Psoas muscle (tissue), 8 donors: ENCODE data around the gene MRPL28. TPM values are rescaled to one million over a fixed set of nuclear protein-coding genes. Genes with fewer than 3 reads are reported as not detected.

Experiments
- ATAC-seq, 4 donors: fragments of 200-7000 bp; cut with Tn5 transposase; one replicate each; pipeline ENCODE4 v1.9.1; 2020; ENCODE audit warnings: moderate library complexity in 3 of 4, mild to moderate bottlenecking in 2 of 4
- DNase-seq, 2 donors: peaks; one replicate each; pipeline ENCODE4 v3.0.0-alpha.2; 2020
- H3K27ac ChIP-seq: fragments of 200-600 bp; one replicate; pipeline ENCODE4 v1.8.0; 2022
- H3K27me3 ChIP-seq, 3 donors: fragments of 200-600 bp in 1 of 3; one replicate each; pipeline versions ENCODE4 v1.6.1 to v1.8.0; 2013 to 2022; ENCODE audit warnings: low read length in 2 of 3, mild to moderate bottlenecking in 2 of 3, moderate library complexity in 1 of 3; ENCODE audit not compliant: insufficient read depth in 3 of 3
- H3K36me3 ChIP-seq, 2 donors: fragments of 200-600 bp in 1 of 2; one replicate each; pipeline versions ENCODE4 v1.6.1 to v1.8.0; 2013 to 2022; ENCODE audit warnings: low read depth in 1 of 2, mild to moderate bottlenecking in 1 of 2, moderate library complexity in 1 of 2; ENCODE audit not compliant: insufficient read depth in 1 of 2
- H3K4me1 ChIP-seq: fragments of 200-600 bp; one replicate; pipeline ENCODE4 v1.8.0; 2022
- H3K4me3 ChIP-seq: fragments of 200-600 bp; one replicate; pipeline ENCODE4 v1.8.0; 2022; ENCODE audit warnings: mild to moderate bottlenecking
- H3K9me3 ChIP-seq: fragments of 200-600 bp; one replicate; pipeline ENCODE4 v1.8.0; 2022
- WGBS, 3 donors: extraction: QIAGEN DNeasy Blood & Tissue Kit; methylation state at CpG; one replicate each; pipeline versions ENCODE4 v1.1.6 to v1.1.7; 2013; 5-methylcytosine and 5-hydroxymethylcytosine counted together
- intact Hi-C, 2 donors: fragments of 100-400 bp; cut with DNase I; formaldehyde crosslinking; loops; one replicate each; pipeline versions ENCODE4 v1.11.0 to v1.14.2; 2022
- polyA plus RNA-seq, 3 donors: library from polyadenylated mRNA; stranded (reverse); fragments of 200-250 nt; gene quantifications; one replicate each; pipeline ENCODE4 v1.2.3, GENCODE V29; 2013
- total RNA-seq, 4 donors: library from RNA; stranded (reverse); fragmentation: NEBNext Ultra II Directional in 2 of 4; extraction: Animal tissue kit (Norgen Biotek cat#: 25700) in 2 of 4; gene quantifications; one replicate each; pipeline versions ENCODE4 v1.2.1 to v1.2.4, GENCODE V29; 2021 to 2023
- TF ChIP-seq, protein P1 (sequence below): fragments of 200-600 bp; IDR thresholded peaks from one replicate; pipeline ENCODE4 v1.8.0; 2022; ENCODE audit warnings: antibody characterized with exemption
- donor health status: healthy with polysubstance abuse.
- donor health status: DM: no; HTN: no; CAD: no; lungs with moderate emphysema.
- donor health status: Bipolar disorder and iron deficiency.
- donor health status: healthy.
- donor health status: DM: yes; HTN: yes; CAD: no.
- donor health status: DM: no; HTN: no; CAD: no.
- donor health status: DM: no; HTN: no; CAD: no.
- donor health status: DM: yes; HTN: yes; CAD: no.

MRPL28 gene
- total and polyA plus RNA-seq, 7 donors = 55.4 to 126 (median 67.1) TPM

DNA sequence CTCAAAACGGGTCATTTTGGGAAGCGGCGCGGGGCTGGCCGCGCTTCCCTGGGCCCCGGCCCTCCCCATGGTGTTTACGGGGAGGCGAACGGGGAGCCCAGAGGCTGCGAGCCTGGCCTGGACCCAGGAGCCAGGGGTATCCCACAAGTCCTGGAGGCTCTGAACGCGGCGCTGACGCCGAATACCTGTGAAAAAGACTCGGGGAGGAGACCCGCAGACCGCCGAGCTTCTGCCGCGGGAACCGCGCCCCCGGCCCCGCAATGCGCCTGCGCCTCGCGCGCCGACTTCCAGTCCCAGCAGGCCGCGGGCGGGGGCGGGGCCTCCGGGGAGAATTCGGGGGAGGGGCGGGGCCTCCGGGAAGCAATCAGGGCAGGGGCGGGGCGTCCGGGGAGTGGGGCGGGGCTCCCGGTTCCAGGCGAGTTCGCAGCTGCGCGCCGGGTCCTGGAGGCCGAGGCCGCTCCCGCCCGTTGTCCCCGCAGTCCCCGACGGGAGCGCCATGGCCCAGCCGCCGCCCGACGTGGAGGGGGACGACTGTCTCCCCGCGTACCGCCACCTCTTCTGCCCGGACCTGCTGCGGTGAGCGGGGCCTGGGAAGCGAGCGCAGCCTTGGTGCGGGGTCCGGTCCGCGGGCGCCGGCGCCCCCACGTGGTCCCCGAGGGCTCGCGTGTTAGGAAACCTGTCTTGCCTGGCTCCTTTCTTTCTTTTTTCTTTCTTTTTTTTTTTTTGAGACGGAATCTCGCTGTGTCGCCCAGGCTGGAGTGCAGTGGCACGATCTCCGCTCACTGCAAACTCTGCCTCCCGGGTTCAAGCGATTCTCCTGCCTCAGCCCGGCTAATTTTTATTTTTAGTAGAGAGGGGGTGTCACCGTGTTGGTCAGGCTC lies 31.4 kb upstream of the MRPL28 start, which contains the start of gene DECR2:
Gene DECR2 (plus strand): TSS at position 418 of the 881 bp plus-strand sequence. CDS start 79 bp downstream, at position 497.
- intact Hi-C loops = loop anchor here in 1 of 2 donors (2.0 kb wide), 1 partner anchor 23 kb away; the partner anchor contains the start of gene RAB11FIP3
- Histone ChIP-seq H3K27ac (peak within 1 kb of the TSS; percentile 95), H3K4me1 (peaks cover 21% of the 10 kb centered on the region), H3K4me3 (peak within 1 kb of the TSS; percentile 76), H3K9me3 (no peaks in the 10 kb centered on the region), H3K27me3 (no peaks in the 10 kb centered on the region), H3K36me3 (peaks cover 0 to 3% of the 10 kb centered on the region in 2 donors)
- ATAC-seq = peak; percentile 89 to 94 (median 92)
- peak; percentile 98 for DNase-seq
- TF ChIP-seq, protein P1, sequence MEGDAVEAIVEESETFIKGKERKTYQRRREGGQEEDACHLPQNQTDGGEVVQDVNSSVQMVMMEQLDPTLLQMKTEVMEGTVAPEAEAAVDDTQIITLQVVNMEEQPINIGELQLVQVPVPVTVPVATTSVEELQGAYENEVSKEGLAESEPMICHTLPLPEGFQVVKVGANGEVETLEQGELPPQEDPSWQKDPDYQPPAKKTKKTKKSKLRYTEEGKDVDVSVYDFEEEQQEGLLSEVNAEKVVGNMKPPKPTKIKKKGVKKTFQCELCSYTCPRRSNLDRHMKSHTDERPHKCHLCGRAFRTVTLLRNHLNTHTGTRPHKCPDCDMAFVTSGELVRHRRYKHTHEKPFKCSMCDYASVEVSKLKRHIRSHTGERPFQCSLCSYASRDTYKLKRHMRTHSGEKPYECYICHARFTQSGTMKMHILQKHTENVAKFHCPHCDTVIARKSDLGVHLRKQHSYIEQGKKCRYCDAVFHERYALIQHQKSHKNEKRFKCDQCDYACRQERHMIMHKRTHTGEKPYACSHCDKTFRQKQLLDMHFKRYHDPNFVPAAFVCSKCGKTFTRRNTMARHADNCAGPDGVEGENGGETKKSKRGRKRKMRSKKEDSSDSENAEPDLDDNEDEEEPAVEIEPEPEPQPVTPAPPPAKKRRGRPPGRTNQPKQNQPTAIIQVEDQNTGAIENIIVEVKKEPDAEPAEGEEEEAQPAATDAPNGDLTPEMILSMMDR = peak; percentile 38
- 1% methylated on average over 59 to 91 of the region's 91 CpGs for WGBS, 3 donors

DNA sequence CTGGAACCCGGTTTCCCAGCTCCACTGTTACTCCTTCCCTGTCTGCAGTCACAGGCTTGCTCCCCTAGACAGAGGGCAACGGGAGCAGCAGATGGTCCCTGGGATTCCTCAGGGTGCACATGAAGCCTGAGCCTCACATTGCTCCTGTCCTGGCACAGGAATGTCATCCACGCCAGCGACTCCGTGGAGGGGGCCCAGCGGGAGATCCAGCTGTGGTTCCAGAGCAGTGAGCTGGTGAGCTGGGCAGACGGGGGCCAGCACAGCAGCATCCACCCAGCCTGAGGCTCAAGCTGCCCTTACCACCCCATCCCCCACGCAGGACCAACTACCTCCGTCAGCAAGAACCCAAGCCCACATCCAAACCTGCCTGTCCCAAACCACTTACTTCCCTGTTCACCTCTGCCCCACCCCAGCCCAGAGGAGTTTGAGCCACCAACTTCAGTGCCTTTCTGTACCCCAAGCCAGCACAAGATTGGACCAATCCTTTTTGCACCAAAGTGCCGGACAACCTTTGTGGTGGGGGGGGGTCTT lies 29.8 kb upstream of the MRPL28 start:
- ATAC-seq (no peak), DNase-seq (no peak)
- Histone ChIP-seq H3K9me3 (no peaks in the 10 kb centered on the region), H3K4me1 (peaks cover 21% of the 10 kb centered on the region), H3K36me3 (peaks cover 0 to 3% of the 10 kb centered on the region in 2 donors), H3K27ac (peak overlapping the region; percentile 95), H3K27me3 (no peaks in the 10 kb centered on the region), H3K4me3 (peak overlapping the region; percentile 76)
- intact Hi-C loops = no loop called here
- WGBS, 3 donors = 60 to 74% (median 66%) methylated on average over 10 of the region's 10 CpGs
- TF ChIP-seq, protein P1 = no peak

DNA sequence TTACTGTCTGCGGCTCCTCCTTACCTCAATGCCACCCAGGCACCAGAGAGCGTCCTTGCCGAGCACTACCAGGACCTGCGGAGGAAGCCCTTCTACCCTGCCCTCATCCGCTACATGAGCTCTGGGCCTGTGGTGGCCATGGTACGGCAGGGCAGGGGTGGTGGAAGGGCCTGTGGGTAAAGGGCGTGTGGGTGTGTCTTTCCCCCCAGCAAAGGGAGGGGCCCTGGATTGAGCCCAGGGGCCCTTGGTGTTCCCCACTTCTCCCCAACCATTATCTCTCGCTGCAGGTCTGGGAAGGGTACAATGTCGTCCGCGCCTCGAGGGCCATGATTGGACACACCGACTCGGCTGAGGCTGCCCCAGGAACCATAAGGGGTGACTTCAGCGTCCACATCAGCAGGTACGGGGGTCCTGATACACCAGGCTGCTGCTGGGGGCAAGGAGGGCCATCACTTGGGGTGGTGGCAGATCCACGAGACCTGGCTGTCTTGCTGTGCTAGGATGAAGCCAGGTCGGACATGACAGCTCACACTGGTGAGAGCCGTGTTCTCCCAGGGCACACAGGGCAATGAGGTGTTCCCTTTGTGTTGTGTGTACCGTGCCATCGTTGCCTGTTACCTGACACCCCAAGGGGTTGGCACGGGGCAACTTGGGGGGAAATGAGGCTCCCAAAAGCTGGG lies 29.1 kb upstream of the MRPL28 start:
- TF ChIP-seq, protein P1 = no peak
- Histone ChIP-seq H3K9me3 (no peaks in the 10 kb centered on the region), H3K27me3 (no peaks in the 10 kb centered on the region), H3K36me3 (peaks cover 0 to 3% of the 10 kb centered on the region in 2 donors), H3K27ac (no peak overlapping the region), H3K4me1 (peaks cover 21% of the 10 kb centered on the region), H3K4me3 (no peak overlapping the region)
- intact Hi-C loops = loop anchor here in 1 of 2 donors (5.0 kb wide), 1 partner anchor 128 kb away; the partner anchor contains the start of gene CAPN15
- WGBS, 3 donors = 76 to 86% (median 78%) methylated on average over 21 to 22 of the region's 22 CpGs
- ATAC-seq (no peak), DNase-seq (no peak)

DNA sequence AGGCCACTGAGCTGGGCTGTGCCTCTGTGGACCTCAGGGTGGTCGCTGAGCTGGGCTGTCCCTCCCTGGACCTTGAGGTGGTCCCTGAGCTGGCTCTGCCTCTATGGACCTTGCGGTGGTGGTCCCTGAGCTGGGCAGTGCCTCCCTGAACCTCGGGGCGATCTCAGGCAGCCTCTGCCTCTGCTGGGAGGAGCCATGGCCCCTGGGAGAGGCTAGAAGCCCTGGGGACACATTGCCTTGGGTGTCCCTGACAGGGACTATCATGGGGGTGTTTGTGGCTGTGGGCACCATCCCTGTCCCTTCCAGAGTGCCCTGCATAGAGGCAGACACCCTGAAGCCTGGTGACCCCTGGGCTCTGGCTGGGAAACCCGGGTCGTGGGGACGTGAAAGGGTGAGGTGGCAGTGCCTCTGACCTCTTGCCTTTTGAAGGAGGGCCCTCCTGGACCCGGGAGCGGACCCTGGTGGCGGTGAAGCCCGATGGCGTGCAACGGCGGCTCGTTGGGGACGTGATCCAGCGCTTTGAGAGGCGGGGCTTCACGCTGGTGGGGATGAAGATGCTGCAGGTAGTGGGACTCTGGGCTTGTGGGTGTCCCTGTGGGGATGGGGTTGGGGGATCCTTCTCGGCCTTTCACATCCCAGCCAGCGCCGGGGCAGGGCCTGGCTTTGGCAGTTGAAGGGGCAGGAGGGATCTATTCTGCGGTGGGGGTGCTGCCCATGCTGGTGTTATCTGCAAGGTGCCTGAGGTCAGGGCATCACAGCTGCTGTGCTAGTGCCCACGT lies 28.4 kb upstream of the MRPL28 start:
- Histone ChIP-seq H3K4me3 (no peak overlapping the region), H3K9me3 (no peaks in the 10 kb centered on the region), H3K27me3 (no peaks in the 10 kb centered on the region), H3K36me3 (peaks cover 0 to 3% of the 10 kb centered on the region in 2 donors), H3K4me1 (peaks cover 21% of the 10 kb centered on the region), H3K27ac (peak overlapping the region; percentile 72)
- WGBS, 3 donors = 79 to 85% (median 79%) methylated on average over 21 to 24 of the region's 24 CpGs
- ATAC-seq (no peak), DNase-seq (no peak)
- TF ChIP-seq, protein P1 = no peak
- intact Hi-C loops = loop anchor here in 1 of 2 donors (5.0 kb wide), 1 partner anchor 129 kb away; the partner anchor contains the start of gene CAPN15
